Panc1 (cell line): ENCODE results near the gene FAM163B. TPM values are rescaled to one million over a fixed set of nuclear protein-coding genes. Genes with fewer than 3 reads are reported as not detected.

Experiments used
- ATAC-seq: fragments of 200-7000 bp; cut with Tn5 transposase; 2 replicates; pipeline ENCODE4 v1.9.1; 2020; ENCODE audit warnings: mild to moderate bottlenecking, moderate library complexity
- BruUV-seq: library from RNA; stranded (reverse); fragments of 400-500 nt; replicated peaks from 2 replicates; lab custom pipeline; 2021; lab: Mats Ljungman, UMichigan
- CTCF ChIA-PET: fragments of 300-600 bp; sonication (Branson Sonifier 250); formaldehyde crosslinking; loops from one replicate; lab custom pipeline; 2022; ENCODE audit warnings: antibody characterized with exemption; lab: Charles Lee
- POLR2A ChIA-PET: fragments of 300-600 bp; sonication (Branson Sonifier 250); formaldehyde crosslinking; loops from one replicate; lab custom pipeline; 2022; ENCODE audit warnings: antibody characterized with exemption; lab: Charles Lee
- DNase-seq: peaks from one replicate; pipeline ENCODE4 v3.0.0-alpha.2; 2010; ENCODE audit warnings: low read depth, low spot score
- H3K27ac ChIP-seq: 2 replicates; pipeline ENCODE4 v1.5.1; 2011; ENCODE audit warnings: mild to moderate bottlenecking, low read length, inconsistent platforms
- H3K27me3 ChIP-seq: fragments of 200-500 bp; sonication (Bioruptor generic); 2 replicates; pipeline ENCODE4 v1.6.0; 2014; ENCODE audit warnings: low read length, inconsistent platforms; ENCODE audit not compliant: control insufficient read depth, insufficient read depth
- H3K36me3 ChIP-seq: fragments of 200-500 bp; sonication (Bioruptor generic); 2 replicates; pipeline ENCODE4 v1.5.1; 2014; ENCODE audit warnings: inconsistent platforms, mild to moderate bottlenecking, low read length, moderate library complexity; ENCODE audit not compliant: control insufficient read depth, insufficient read depth
- H3K4me1 ChIP-seq: 2 replicates; pipeline ENCODE4 v1.5.1; 2011; ENCODE audit warnings: inconsistent platforms, mild to moderate bottlenecking, low read length, moderate library complexity; ENCODE audit not compliant: control insufficient read depth, insufficient read depth
- H3K4me3 ChIP-seq, 2 experiments: 2 replicates each; pipeline ENCODE4 v1.5.1; 2011 to 2012; ENCODE audit warnings: low read depth in 2 of 2, low read length in 2 of 2, mild to moderate bottlenecking in 2 of 2, inconsistent platforms in 1 of 2, moderate library complexity in 1 of 2
- H3K9me3 ChIP-seq: fragments of 200-500 bp; sonication (Bioruptor generic); 2 replicates; pipeline ENCODE4 v1.5.1; 2014; ENCODE audit warnings: low read depth, mild to moderate bottlenecking, inconsistent platforms, low read length, moderate library complexity; ENCODE audit not compliant: control insufficient read depth, insufficient read depth
- CTCF ChIP-seq: fragments of 450-650 bp; IDR thresholded peaks from 2 replicates; pipeline ENCODE4 v1.5.1; 2017; ENCODE audit warnings: mild to moderate bottlenecking
- POLR2AphosphoS5 ChIP-seq: IDR thresholded peaks from 2 replicates; pipeline ENCODE4 v1.6.1; 2012; ENCODE audit warnings: mild to moderate bottlenecking, low read depth, low read length, moderate library complexity
- SIN3A ChIP-seq: IDR thresholded peaks from 2 replicates; pipeline ENCODE4 v1.6.1; 2012; ENCODE audit warnings: low read depth, mild to moderate bottlenecking, low read length, moderate library complexity, borderline replicate concordance; ENCODE audit not compliant: insufficient read depth
- TCF7L2 ChIP-seq: IDR thresholded peaks from 2 replicates; pipeline ENCODE4 v1.6.1; 2011; ENCODE audit warnings: mild to moderate bottlenecking, low read depth, low read length, inconsistent platforms
- in situ Hi-C: cut with HindIII; loops from 2 replicates; pipeline ENCODE4 v1.10.0; 2016; ENCODE audit warnings: low sequenced_read_pairs, low pct_unique_long_range_greater_than_20kb
- intact Hi-C: fragments of 100-400 bp; cut with micrococcal nuclease; formaldehyde crosslinking; loops from one replicate; pipeline ENCODE4 v1.10.0; 2022; ENCODE audit not compliant: unreplicated experiment
- total RNA-seq: library from RNA; stranded (reverse); gene quantifications from one replicate; pipeline ENCODE4 v1.2.1, GENCODE V29; 2021; ENCODE audit not compliant: unreplicated experiment
- TF ChIP-seq, protein P1 (sequence below), 2 experiments: IDR thresholded peaks; 2 replicates each; pipeline ENCODE4 v1.6.1; 2011 to 2012; ENCODE audit warnings: low read depth in 2 of 2, control low read depth in 1 of 2, low read length in 1 of 2, mild to moderate bottlenecking in 1 of 2, moderate library complexity in 1 of 2; ENCODE audit not compliant: insufficient read depth in 1 of 2

The FAM163B gene
- total RNA-seq, 1 experiment from 2014 or later, result not detected

- intact Hi-C loops (no loop called here), in situ Hi-C loops (no loop called here)
- Histone ChIP-seq H3K27me3 (no peaks in the 10 kb centered on the region), H3K27ac (no peak overlapping the region), H3K4me1 (no peaks in the 10 kb centered on the region), H3K9me3 (no peaks in the 10 kb centered on the region), H3K36me3 (no peaks in the 10 kb centered on the region), H3K4me3 (no peak overlapping the region)
- ChIA-PET CTCF (no interaction called here), POLR2A (no interaction called here)
- no TSS peak for BruUV-seq
- DNase-seq (no peak), ATAC-seq (no peak)
- TF ChIP-seq POLR2AphosphoS5, result no peak
- no peak for TF ChIP-seq SIN3A
- no peak for TF ChIP-seq TCF7L2
- TF ChIP-seq CTCF, result no peak
- TF ChIP-seq, protein P1, sequence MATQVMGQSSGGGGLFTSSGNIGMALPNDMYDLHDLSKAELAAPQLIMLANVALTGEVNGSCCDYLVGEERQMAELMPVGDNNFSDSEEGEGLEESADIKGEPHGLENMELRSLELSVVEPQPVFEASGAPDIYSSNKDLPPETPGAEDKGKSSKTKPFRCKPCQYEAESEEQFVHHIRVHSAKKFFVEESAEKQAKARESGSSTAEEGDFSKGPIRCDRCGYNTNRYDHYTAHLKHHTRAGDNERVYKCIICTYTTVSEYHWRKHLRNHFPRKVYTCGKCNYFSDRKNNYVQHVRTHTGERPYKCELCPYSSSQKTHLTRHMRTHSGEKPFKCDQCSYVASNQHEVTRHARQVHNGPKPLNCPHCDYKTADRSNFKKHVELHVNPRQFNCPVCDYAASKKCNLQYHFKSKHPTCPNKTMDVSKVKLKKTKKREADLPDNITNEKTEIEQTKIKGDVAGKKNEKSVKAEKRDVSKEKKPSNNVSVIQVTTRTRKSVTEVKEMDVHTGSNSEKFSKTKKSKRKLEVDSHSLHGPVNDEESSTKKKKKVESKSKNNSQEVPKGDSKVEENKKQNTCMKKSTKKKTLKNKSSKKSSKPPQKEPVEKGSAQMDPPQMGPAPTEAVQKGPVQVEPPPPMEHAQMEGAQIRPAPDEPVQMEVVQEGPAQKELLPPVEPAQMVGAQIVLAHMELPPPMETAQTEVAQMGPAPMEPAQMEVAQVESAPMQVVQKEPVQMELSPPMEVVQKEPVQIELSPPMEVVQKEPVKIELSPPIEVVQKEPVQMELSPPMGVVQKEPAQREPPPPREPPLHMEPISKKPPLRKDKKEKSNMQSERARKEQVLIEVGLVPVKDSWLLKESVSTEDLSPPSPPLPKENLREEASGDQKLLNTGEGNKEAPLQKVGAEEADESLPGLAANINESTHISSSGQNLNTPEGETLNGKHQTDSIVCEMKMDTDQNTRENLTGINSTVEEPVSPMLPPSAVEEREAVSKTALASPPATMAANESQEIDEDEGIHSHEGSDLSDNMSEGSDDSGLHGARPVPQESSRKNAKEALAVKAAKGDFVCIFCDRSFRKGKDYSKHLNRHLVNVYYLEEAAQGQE (IDR thresholded peaks at IDR 0.05; ENCODE audit: insufficient read depth in 1 of 2, low read depth in 2 of 2, low read length in 1 of 2), result no peak
Measured at GRCh38 chr9:133632806-133633680, 23.9 kb upstream of the FAM163B start.

- Histone ChIP-seq H3K27me3 (no peaks in the 10 kb centered on the region), H3K27ac (no peak overlapping the region), H3K9me3 (no peaks in the 10 kb centered on the region), H3K36me3 (no peaks in the 10 kb centered on the region), H3K4me1 (no peaks in the 10 kb centered on the region), H3K4me3 (no peak overlapping the region)
- in situ Hi-C loops, result no loop called here
- intact Hi-C loops, result no loop called here
- CTCF ChIA-PET, result no interaction called here
- DNase-seq (no peak), ATAC-seq (no peak)
- POLR2A ChIA-PET, result interaction anchor here (0.6 kb wide), 1 partner anchor 420 kb away, joined by 8 read pairs; no protein-coding TSS in a partner anchor
- TF ChIP-seq TCF7L2 (no peak), POLR2AphosphoS5 (no peak), SIN3A (no peak), CTCF (no peak)
- TF ChIP-seq, protein P1 (IDR thresholded peaks at IDR 0.05; ENCODE audit: insufficient read depth in 1 of 2, low read depth in 2 of 2, low read length in 1 of 2), result no peak
- no TSS peak for BruUV-seq
Measured at GRCh38 chr9:133631111-133631510, 21.9 kb upstream of the FAM163B start.
